CD4-positive, alpha-beta T cell treated with Interferon gamma for 1 hour (primary cell): ENCODE data around the gene ATP2A2.
"Not testable (repeated sequence)": the region's sequence is repeated elsewhere in the genome, so short reads cannot be mapped to it uniquely, and the experiment has no call there.

Experiments used
- DNase-seq: peaks from one replicate; pipeline ENCODE4 v3.0.0-alpha.2; 2020

Gene ATP2A2

DNA sequence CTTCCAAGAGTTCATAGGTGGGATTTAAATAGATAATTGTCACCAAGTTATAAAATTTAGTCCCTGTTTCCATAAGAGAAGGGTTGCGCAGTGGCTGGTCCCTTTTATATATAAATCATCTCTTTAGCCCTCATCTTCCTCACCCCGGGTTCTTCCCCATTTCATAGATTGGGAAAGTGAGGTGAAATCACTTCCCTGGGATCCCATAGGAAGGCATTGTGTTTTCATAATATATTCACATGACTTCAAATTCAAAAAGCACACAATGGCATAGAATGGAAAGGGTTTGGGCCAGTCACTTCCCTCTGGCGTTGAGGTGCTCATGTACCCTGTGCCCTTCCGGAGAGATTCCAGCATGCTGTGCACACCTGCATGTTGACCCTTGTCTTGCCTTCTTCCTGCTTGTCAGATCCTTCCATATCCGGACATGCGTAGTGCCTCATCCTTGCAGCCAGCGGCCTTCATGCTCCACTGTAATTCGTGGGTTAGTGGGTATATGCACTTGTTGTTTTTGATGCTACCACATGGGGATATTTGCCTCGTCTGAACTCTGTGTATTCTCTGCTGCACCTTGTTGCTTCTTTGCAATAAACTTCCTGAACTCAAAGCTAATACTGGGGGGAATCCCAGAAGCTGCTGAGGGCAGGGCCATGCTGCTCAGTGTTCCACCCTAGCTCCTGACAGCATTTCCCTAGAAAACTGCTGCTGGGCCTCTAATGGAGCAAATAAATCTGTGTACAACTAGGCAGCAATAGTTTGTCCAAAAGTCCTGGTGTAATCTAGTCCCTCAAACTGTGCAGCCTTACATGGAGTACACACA, 62.9 kb downstream of the ATP2A2 start:
- DNase-seq: no peak

DNA sequence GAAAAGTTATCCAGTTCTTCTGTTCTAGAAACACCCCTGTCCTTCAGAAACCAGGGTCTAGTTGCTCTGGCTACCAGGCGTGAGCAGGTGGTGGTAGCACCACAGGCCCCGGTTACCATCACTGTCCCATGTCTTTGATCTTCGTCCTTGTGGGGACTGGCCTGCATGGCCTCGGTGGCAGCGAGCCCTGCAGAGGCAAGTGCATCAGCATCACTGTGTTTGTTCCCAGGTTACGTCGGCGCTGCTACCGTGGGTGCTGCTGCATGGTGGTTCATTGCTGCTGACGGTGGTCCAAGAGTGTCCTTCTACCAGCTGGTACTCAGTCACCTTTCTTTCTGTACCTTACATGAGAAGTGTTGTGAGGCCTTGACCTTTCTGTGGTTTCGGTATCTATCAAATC, 63.6 kb downstream of the ATP2A2 start:
- no peak for DNase-seq

DNA sequence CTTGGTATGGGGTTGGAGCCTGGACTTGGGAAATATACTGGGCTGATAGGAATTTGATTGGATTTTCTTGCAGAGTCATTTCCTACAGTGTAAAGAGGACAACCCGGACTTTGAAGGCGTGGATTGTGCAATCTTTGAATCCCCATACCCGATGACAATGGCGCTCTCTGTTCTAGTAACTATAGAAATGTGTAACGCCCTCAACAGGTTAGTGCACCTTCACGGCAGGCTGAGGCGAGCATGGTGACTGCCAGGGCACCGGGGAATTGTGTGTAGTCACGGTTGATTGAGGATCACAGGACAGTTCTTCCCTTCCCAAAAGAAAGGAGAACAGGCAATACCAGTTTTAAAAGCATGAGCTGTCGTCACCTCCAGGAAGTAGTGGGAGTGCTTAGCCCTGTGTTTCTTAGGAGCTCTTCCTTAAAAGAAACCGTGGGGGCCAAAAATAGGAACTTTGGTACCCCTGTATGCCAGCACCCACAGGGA, 64.2 kb downstream of the ATP2A2 start:
- no peak for DNase-seq

GRCh38 chr12:110345963-110346362, 64.9 kb downstream of the ATP2A2 start:
- DNase-seq: no peak

- no peak for DNase-seq
Measured at GRCh38 chr12:110347767-110348166, 66.7 kb downstream of the ATP2A2 start.

- no peak for DNase-seq
Measured at GRCh38 chr12:110348431-110349059, 67.5 kb downstream of the ATP2A2 start.

GRCh38 chr12:110349096-110349495, 68.0 kb downstream of the ATP2A2 start:
- DNase-seq: no peak

DNA sequence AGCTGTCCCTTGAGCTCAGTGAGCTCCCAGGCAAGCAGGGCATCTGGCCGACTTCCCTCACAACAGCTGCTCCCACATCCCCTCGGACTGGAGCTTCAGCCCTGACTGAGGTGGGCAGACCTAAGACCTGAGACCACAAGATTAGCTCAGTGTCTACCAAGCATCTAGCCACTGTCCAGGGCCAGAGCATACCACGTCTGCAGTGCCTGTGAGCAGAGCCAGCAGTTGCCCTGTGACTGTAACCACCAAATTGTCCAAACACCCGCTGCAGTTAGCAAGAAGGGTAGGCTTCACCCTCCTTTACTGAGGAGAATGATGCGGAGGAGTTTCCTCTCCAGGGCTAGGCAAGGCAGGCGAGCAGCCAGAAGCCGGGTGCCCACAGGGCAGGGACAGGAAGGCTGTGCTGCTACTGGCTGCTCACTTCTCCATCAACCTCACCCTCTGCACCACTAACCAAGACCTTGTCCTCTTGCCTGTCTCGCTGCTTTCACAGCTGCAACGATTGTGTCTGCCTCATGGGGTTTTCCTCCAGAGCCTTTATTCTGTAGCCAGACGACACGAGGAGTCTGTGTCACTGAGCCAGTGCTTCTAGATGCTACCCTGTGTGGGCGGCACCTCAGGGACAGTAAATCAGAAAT, 68.6 kb downstream of the ATP2A2 start:
- DNase-seq: peak; percentile 9

DNA sequence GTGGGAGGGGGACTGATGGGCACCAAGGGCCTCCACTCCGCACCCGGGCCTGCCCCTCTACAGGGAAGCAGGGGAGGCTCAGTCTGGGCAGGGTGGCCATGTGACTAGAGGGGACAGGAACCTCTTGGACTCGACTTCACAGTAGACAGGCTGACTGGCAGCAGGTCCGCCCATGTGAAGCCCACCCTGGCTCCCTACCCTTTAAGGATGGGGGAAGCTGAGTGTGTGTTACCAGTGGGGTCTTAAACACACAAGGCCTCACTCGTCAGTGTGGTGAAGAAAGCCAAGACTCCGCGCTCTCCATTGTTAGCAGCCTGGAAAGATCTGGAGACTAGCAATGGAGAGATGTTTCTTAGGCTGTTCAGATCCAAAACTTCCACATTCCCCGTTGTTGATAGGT, 70.1 kb downstream of the ATP2A2 start:
- no peak for DNase-seq

DNA sequence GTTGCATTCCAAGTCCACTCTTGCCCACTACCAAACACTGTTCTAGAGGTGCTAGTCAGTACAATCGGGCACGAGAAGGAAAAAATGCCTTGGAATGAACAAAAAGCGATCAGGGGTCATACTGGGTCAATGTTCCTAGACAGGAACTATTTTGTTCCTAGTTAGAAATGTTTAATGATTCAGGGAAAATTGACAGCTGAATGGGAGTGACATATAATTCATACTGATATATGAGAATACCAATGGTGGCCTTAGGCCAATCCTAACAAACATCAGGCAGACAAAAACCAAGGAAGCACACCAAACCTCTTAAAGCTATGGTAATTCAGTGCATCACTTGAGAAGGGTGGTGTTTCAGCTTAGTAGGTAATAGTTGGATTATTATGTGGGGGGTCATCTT, 71.4 kb downstream of the ATP2A2 start:
- no peak for DNase-seq

GRCh38 chr12:110353211-110353965, 72.3 kb downstream of the ATP2A2 start:
- DNase-seq: no peak

DNA sequence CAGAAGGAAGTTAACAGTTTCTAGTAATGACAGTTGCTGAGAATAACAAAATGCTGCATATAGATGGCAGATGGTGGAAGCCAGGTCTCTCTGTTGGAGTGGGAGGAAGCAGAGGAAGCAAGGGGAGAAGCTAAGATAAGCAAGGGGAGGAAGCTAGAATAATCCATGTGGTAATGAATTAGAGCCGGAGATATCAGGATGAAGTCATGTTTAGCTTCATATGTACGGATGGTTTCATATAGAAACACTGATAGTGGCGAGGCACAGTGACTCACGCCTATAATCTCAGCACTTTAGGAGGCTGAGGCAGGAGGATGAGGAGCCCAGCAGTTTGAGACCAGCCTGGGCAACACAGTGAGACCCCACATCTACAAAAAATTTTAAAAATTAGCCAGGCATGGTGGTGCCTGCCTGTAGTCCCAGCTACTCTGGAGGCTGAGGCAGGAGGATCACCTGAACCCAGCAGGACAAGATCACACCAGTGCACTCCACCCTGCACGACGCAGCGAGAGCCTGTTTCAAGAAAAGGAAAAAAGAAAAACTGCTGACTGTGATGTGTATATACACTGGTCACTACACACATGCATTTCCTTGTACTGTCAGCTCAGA, 73.2 kb downstream of the ATP2A2 start:
- DNase-seq: no peak

GRCh38 chr12:110355073-110355472, 74.0 kb downstream of the ATP2A2 start:
- peak; percentile 19 for DNase-seq

DNA sequence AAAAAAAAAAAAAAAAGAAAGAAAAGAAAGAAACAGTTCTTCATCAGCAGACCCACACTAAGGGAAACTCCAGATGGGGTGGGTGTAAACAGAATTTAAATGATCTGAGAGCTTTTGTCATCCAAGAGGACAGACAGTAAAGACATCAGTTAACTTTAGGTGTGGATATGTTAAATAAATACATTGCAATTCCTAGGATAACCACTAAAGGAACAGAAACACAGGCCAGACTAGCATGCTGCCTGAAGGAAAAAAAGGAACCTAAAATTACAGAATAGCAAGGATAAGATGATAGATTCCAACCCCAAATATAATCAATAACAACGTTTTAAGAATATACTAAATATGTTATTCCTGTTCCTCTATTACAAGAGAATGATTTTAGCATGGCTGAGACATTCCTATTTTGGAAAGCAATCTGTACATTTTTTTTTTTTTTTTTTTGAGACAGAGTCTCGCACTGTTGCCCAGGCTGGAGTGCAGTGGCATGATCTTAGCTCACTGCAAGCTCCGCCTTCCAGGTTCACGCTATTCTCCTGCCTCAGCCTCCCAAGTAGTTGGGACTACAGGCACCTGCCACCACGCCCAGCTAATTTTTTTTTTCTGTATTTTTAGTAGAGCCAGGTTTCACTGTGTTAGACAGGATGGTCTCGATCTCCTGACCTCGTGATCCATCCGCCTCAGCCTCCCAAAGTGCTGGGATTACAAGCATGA, 77.5 kb downstream of the ATP2A2 start:
- DNase-seq: not testable (repeated sequence)

DNA sequence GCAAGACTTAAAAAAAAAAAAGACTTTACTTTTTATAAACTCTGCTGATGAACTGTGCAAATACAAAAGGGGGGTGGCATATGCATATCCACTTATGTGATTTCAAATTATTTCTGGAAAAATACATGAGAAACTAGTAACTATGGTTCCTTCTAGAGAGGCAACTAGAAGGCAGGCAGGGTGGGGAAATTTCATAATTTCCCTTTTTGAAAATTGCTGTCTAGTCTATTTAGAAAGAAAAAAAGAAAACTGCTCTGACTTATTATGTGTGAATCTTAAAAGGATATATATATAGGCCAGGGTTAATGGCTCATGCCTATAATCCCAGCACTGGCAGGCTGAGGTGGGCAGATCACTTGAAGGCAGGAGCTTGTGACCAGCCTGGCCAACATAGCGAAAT, 80.2 kb downstream of the ATP2A2 start:
- DNase-seq: no peak

DNA sequence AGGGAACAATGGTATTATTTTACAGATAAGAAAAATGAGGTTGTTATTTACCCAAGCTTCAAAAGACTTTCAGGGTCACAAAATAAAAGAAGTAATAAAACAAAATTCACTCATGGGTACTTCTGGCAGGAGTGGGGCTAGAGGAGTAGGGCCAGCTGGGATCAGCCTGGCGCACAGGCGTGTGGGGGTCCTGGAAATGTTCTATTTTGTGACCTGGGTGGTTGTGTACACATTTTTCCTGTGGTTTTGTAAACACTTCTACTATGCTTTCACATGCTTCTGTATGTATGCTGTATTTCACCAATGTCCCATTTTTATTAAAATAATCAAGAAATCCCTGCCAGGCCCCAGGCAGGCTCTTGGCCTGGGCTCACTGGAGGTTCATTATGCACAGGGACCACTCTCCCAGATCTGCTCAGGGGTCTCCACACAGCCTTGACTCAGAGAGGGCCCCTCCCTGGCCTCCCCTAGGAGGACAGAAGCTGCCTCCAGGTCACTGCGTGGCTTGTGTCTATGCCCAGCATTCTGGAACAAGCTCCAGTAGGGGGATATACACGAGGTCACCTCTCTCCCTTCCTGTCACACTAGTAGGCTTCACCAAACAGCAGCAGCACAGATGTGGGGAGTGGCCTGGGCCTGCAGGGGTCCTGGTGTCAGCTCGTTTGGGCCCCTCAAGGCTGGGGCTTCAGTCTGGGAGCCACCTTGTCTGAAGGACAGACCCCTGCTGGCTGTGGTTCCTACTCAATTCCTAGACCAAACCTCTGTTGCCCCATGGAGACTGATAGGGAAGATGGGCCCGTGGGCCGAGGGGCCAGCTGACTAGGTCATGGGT, 84.7 kb downstream of the ATP2A2 start:
- no peak for DNase-seq

DNA sequence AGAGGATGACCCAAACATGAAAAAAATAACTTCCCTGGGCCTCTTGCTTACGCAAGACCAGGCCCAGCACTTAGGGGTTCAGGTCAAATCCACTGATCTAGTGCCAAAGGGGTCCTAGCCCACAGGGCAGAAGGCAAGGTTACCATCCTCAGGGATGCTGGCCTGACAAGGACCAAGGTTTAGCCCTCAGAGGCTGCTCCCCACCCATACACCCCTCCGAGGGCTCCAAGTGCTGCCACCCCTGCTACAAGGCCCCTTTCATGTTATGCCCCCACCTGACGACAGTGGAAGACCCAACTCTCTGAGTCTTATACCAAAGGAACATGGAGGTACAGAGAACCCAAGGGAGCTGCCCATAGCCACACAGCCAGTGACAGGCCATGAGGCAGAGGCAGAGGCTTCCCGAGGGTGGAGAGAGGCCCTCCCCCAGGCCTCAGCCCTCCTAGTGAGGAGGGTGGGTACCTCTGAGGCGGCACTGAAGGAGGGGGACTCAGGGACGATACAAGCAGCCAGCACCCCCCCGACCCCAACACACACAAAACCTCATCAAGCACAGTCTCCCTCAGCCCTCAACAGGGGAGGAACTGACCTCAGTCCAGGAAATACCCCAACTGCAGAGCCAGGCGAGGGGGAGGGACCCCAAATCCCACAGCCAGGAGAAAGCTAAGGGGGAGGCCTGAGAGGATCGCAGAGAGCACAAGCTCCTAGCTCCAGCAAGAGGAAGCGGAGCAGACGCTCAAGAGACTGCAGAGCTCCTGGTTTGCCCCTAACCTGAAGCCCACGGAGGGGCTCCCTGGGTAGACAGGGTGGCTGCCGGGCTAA, 85.5 kb downstream of the ATP2A2 start:
- no peak for DNase-seq

GRCh38 chr12:110367181-110367864, 86.3 kb downstream of the ATP2A2 start:
- DNase-seq: no peak

DNA sequence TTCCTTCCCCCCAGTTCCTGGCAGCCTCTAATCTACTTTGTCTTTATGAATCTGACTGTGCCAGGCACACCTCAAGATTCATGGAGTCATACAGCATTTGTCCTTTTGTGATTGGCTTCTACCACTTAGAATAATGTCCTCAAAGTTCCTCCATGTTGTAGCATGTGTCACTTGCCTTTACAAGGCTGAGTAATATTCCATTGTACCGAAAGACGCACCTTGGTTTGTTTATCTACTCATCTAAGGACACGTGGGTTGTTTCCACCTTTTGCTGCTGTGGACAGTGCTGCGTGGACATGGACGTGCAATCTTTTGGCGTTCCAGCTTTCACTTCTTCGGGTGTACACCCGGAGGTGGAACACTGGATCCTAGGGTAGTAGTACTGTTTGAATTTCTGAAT, 88.9 kb downstream of the ATP2A2 start:
- DNase-seq: no peak
